ENCODE data around the gene GOLM1.

DNA sequence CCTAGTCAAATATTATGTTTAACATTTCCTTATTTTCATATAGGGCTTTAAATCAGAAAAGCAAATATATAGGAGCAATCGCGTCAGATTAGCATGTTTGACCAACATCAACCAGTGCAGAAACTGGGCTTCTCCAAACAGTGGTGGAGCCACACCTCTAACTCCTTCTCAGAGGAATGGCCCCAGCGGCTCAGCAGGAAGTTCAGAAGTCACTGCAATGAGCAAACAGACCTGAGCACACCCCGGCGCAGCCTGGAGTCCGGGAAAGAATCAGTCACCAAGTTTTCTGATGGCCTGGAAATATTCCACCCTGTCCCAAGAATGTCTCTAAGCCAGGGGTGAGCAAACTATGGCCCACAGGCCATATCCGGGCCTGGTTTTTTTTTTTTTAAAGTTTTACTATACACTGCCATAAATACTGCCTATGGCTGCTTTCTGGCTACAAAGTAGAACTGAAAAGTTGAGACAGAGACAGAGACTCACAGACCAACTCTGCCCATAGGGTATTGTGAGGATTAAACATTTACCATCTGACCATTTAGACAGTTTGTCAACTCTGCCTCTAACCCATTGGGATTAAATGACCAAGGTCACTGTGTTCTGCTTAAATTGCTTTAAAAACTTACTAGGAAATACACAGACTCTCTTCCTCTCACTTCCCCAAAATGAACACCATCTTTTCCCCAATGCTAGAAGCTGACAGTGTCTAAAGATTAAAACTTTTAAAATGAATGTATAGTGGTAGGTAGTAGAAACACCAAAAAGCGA lies 5.4 kb downstream of the GOLM1 start:
- no peak for TF ChIP-seq CTCF (IDR thresholded peaks at IDR 0.05)
- no peak for TF ChIP-seq POLR2A (IDR thresholded peaks at IDR 0.05)

All from esophagus squamous epithelium (tissue), 4 donors.